Measurements from ENCODE around the gene ADGRV1.

ADGRV1 gene

DNA sequence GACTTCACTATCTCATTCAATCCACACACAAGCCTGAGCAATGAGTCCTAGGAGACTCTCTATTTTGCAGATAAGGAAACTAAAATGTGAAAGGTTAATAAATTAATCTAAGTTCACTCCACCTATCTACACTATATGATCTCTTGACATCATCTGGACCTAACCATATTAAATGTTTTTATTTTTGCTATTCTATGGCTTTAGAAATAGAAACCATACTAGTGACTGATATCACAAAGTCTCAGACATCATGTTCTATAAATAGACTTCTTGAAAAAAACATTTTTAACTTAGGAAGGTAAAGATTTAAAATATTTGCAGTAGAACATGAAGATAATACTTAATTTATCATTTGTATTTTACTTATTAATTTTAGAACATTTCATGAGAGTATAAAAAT lies 9.4 kb upstream of the ADGRV1 start:
- ChIA-PET CTCF (no interaction called here), POLR2A (interaction anchor here (0.7 to 3.7 kb wide), 4 partner anchors 10 to 433 kb away, joined by 3 to 29 read pairs (median 5); partner anchors contain the start of gene CETN3)
- TF ChIP-seq NFRKB (IDR thresholded peaks at IDR 0.05) (no peak), ELF4 (IDR thresholded peaks at IDR 0.05) (no peak), FOXK2 (IDR thresholded peaks at IDR 0.05) (no peak), CTBP1 (IDR thresholded peaks at IDR 0.05; ENCODE audit: borderline replicate concordance) (no peak), TARDBP (IDR thresholded peaks at IDR 0.05) (no peak), SUZ12 (IDR thresholded peaks at IDR 0.05) (no peak), FOXA1 (IDR thresholded peaks at IDR 0.05) (no peak), SP1 (IDR thresholded peaks at IDR 0.05) (no peak), FOXM1 (IDR thresholded peaks at IDR 0.05; ENCODE audit: borderline replicate concordance) (no peak), L3MBTL2 (conservative IDR thresholded peaks at IDR 0.05) (no peak), BHLHE40 (IDR thresholded peaks at IDR 0.05; ENCODE audit: borderline replicate concordance) (no peak), LEF1 (IDR thresholded peaks at IDR 0.05; ENCODE audit: borderline replicate concordance) (no peak), ARNT (IDR thresholded peaks at IDR 0.05) (no peak), ZNF384 (IDR thresholded peaks at IDR 0.05) (no peak), HDGF (IDR thresholded peaks at IDR 0.05; ENCODE audit: borderline replicate concordance) (no peak)
- TF ChIP-seq, protein P1, sequence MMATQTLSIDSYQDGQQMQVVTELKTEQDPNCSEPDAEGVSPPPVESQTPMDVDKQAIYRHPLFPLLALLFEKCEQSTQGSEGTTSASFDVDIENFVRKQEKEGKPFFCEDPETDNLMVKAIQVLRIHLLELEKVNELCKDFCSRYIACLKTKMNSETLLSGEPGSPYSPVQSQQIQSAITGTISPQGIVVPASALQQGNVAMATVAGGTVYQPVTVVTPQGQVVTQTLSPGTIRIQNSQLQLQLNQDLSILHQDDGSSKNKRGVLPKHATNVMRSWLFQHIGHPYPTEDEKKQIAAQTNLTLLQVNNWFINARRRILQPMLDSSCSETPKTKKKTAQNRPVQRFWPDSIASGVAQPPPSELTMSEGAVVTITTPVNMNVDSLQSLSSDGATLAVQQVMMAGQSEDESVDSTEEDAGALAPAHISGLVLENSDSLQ (IDR thresholded peaks at IDR 0.05): no peak
- DNase-seq (ENCODE audit: extremely low spot score): no peak

DNA sequence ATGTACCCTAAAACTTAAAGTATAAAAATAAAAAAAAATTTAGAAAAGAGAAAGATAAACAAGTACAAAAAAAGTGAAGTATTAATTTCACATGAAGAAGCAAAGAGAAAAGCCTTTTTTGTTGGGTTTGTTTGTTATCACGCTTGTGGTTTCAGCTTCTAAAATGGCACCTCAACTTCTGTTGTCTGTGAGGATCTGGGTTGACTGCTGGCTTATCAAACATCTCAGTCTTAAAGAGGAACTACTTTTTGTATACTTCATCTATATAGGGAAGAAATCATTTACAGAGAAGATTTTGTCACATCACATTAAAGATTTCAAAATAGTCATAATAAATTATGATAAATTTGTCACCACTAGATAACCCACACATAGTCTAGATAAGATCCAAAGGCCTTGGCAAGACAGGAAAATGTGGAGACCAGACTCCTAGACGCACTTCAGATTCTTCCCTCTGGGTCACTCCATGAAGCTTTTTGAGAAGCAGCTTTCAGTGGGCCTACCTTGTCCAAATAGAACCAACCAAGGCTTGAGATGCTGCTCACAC lies 8.8 kb upstream of the ADGRV1 start:
- DNase-seq (ENCODE audit: extremely low spot score): no peak

DNA sequence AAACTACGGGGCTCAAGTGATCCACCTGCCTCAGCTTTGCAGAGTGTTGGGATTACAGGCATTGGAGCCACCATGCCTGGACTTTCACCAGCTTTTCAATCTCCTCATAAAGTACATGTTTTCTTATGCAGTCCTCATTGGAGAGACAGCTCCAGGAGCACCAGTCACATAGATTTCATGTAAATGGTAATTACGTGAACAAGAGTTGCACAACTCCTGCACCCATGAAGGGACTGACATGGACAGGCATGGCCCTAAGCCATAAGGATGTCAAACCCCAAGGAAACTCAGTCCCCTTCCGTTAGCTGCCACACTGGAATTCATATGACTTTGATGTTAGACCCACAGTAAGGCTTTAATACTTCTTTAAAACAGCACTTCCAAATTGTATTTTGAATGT lies 7.6 kb upstream of the ADGRV1 start:
- CTCF ChIA-PET: interaction anchor here (0.5 kb wide), 1 partner anchor 96 kb away, joined by 3 read pairs; no protein-coding TSS in a partner anchor
- no peak for DNase-seq (ENCODE audit: extremely low spot score)
- TF ChIP-seq ELF4 (IDR thresholded peaks at IDR 0.05) (no peak), FOXK2 (IDR thresholded peaks at IDR 0.05) (no peak), CTBP1 (IDR thresholded peaks at IDR 0.05; ENCODE audit: borderline replicate concordance) (no peak), SP1 (IDR thresholded peaks at IDR 0.05) (no peak), BHLHE40 (IDR thresholded peaks at IDR 0.05; ENCODE audit: borderline replicate concordance) (no peak), LEF1 (IDR thresholded peaks at IDR 0.05; ENCODE audit: borderline replicate concordance) (no peak), FOXA1 (IDR thresholded peaks at IDR 0.05) (no peak), L3MBTL2 (conservative IDR thresholded peaks at IDR 0.05) (no peak), NFRKB (IDR thresholded peaks at IDR 0.05) (no peak), ARNT (IDR thresholded peaks at IDR 0.05) (no peak), HDGF (IDR thresholded peaks at IDR 0.05; ENCODE audit: borderline replicate concordance) (no peak), ZNF384 (IDR thresholded peaks at IDR 0.05) (no peak), TARDBP (IDR thresholded peaks at IDR 0.05) (no peak), SUZ12 (IDR thresholded peaks at IDR 0.05) (no peak), FOXM1 (IDR thresholded peaks at IDR 0.05; ENCODE audit: borderline replicate concordance) (no peak)
- TF ChIP-seq, protein P1 (IDR thresholded peaks at IDR 0.05): no peak
- POLR2A ChIA-PET: interaction anchor here (1.6 kb wide), 1 partner anchor 141 kb away, joined by 4 read pairs; the partner anchor contains the start of gene CETN3

More for the DNA sequence above, 8.8 kb upstream of the ADGRV1 start:
- POLR2A ChIA-PET: interaction anchor here (1.5 to 1.6 kb wide), 2 partner anchors 9 to 140 kb away, joined by 4 to 5 read pairs; partner anchors contain the start of gene CETN3
- CTCF ChIA-PET: interaction anchor here (0.7 kb wide), 1 partner anchor 54 kb away, joined by 3 read pairs; no protein-coding TSS in a partner anchor
- TF ChIP-seq NFRKB (IDR thresholded peaks at IDR 0.05): no peak
- no peak for TF ChIP-seq BHLHE40 (IDR thresholded peaks at IDR 0.05; ENCODE audit: borderline replicate concordance)
- TF ChIP-seq SUZ12 (IDR thresholded peaks at IDR 0.05): no peak
- TF ChIP-seq ELF4 (IDR thresholded peaks at IDR 0.05): no peak
- TF ChIP-seq FOXM1 (IDR thresholded peaks at IDR 0.05; ENCODE audit: borderline replicate concordance): no peak
- TF ChIP-seq ARNT (IDR thresholded peaks at IDR 0.05): no peak
- TF ChIP-seq FOXA1 (IDR thresholded peaks at IDR 0.05): no peak
- TF ChIP-seq CTBP1 (IDR thresholded peaks at IDR 0.05; ENCODE audit: borderline replicate concordance): no peak
- no peak for TF ChIP-seq FOXK2 (IDR thresholded peaks at IDR 0.05)
- no peak for TF ChIP-seq ZNF384 (IDR thresholded peaks at IDR 0.05)
- TF ChIP-seq, protein P1 (IDR thresholded peaks at IDR 0.05): no peak

DNA sequence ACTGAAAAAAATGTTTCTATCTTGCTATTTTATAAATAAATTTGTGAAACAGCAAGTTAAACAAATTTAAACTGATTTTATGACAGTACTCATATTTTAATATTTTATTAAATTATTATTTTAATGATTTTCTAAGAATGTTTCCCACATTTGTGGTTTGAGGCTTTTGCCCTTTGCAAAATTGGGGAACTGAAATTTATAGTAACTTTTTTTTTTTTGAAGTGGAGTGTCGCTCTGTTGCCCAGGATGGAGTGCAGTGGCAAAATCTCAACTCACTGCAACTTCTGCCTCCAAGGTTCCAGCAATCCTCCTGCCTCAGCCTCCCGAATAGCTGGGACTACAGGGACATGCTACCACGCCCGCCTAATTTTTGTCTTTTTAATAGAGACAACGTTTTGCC lies 7.2 kb upstream of the ADGRV1 start:
- POLR2A ChIA-PET: no interaction called here
- TF ChIP-seq ELF4 (IDR thresholded peaks at IDR 0.05): no peak
- no peak for TF ChIP-seq SP1 (IDR thresholded peaks at IDR 0.05)
- no peak for TF ChIP-seq L3MBTL2 (conservative IDR thresholded peaks at IDR 0.05)
- no peak for TF ChIP-seq HDGF (IDR thresholded peaks at IDR 0.05; ENCODE audit: borderline replicate concordance)
- TF ChIP-seq FOXM1 (IDR thresholded peaks at IDR 0.05; ENCODE audit: borderline replicate concordance): no peak
- no peak for TF ChIP-seq TARDBP (IDR thresholded peaks at IDR 0.05)
- no peak for TF ChIP-seq FOXK2 (IDR thresholded peaks at IDR 0.05)
- no peak for TF ChIP-seq CTBP1 (IDR thresholded peaks at IDR 0.05; ENCODE audit: borderline replicate concordance)
- TF ChIP-seq FOXA1 (IDR thresholded peaks at IDR 0.05): no peak
- TF ChIP-seq ARNT (IDR thresholded peaks at IDR 0.05): no peak
- TF ChIP-seq SUZ12 (IDR thresholded peaks at IDR 0.05): no peak
- TF ChIP-seq, protein P1 (IDR thresholded peaks at IDR 0.05): no peak
- TF ChIP-seq ZNF384 (IDR thresholded peaks at IDR 0.05): no peak
- no peak for TF ChIP-seq LEF1 (IDR thresholded peaks at IDR 0.05; ENCODE audit: borderline replicate concordance)
- CTCF ChIA-PET: interaction anchor here (0.6 kb wide), 1 partner anchor 19 kb away, joined by 6 read pairs; no protein-coding TSS in a partner anchor
- DNase-seq (ENCODE audit: extremely low spot score): no peak

DNA sequence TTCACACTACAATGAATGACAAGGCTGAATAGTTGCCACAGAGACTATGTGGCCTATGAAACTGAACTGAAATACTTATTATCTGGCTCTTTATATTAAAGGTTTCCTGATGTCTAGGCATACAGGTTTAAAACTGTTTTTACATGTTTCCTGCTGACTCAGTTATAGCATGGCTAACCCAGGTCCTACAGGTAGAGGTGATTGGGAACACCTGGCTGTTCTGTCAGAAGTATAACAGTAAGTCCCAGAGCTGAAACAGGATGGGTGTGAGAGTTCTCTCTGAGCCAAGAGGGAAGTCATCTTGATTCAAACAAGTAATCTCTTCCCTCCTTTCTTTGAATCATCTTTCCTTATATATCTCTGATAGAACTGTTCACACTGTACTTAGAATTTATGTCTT lies 4.9 kb upstream of the ADGRV1 start:
- POLR2A ChIA-PET: interaction anchor here (1.1 kb wide), 1 partner anchor 79 kb away, joined by 3 read pairs; the partner anchor contains the start of genes MBLAC2 and POLR3G
- TF ChIP-seq FOXK2 (IDR thresholded peaks at IDR 0.05) (no peak), LEF1 (IDR thresholded peaks at IDR 0.05; ENCODE audit: borderline replicate concordance) (no peak), BHLHE40 (IDR thresholded peaks at IDR 0.05; ENCODE audit: borderline replicate concordance) (no peak), HDGF (IDR thresholded peaks at IDR 0.05; ENCODE audit: borderline replicate concordance) (no peak), SUZ12 (IDR thresholded peaks at IDR 0.05) (no peak), L3MBTL2 (conservative IDR thresholded peaks at IDR 0.05) (no peak), FOXM1 (IDR thresholded peaks at IDR 0.05; ENCODE audit: borderline replicate concordance) (no peak)
- TF ChIP-seq, protein P1 (IDR thresholded peaks at IDR 0.05): no peak
- CTCF ChIA-PET: no interaction called here
- DNase-seq (ENCODE audit: extremely low spot score): no peak
